ENCODE results near the gene TSBP1.

GRCh38 chr6:32332433-32332832, 39.3 kb downstream of the TSBP1 start:
- TF ChIP-seq POLR2A (IDR thresholded peaks at IDR 0.05; ENCODE audit: low read depth, low read length) (no peak), TAF1 (IDR thresholded peaks at IDR 0.05; ENCODE audit: low read depth, low read length) (no peak)

Data from GM12891 (cell line).